ENCODE measurements around the gene ZDHHC17. TPM values are rescaled to one million over a fixed set of nuclear protein-coding genes. Genes with fewer than 3 reads are reported as not detected.

The ZDHHC17 gene
- total RNA-seq, 1 donor from 2014 or later = 26.8 TPM

- intact Hi-C loops (cut with DNase I) = no loop called here
- DNase-seq (ENCODE audit: low spot score) = no peak
Measured at GRCh38 chr12:76804435-76804976, 40.6 kb downstream of the ZDHHC17 start.

GRCh38 chr12:76810671-76811419, 46.9 kb downstream of the ZDHHC17 start:
- no peak for DNase-seq (ENCODE audit: low spot score)
- intact Hi-C loops (cut with DNase I) = no loop called here

DNA sequence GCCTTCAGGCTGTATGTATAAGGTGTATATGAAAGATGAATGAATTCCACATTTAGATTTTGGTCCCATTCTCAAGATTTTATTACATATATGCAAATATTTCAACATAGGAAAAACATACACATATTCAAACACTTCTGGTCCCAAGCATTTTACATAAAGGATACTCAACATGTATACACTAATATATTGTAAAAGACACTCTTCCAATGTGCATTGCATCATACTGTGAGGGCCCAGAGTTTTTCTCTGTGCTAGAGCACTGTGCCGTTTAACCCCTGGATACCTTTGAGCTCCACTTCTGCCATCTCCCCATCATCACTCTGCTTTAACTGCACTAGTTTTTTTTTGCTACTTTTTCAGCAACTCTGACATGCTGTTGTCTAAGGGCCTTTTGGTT, 48.1 kb downstream of the ZDHHC17 start:
- intact Hi-C loops (cut with DNase I) = no loop called here
- DNase-seq (ENCODE audit: low spot score) = no peak

GRCh38 chr12:76813265-76813664, 49.4 kb downstream of the ZDHHC17 start:
- intact Hi-C loops (cut with DNase I) = no loop called here
- no peak for DNase-seq (ENCODE audit: low spot score)

DNA sequence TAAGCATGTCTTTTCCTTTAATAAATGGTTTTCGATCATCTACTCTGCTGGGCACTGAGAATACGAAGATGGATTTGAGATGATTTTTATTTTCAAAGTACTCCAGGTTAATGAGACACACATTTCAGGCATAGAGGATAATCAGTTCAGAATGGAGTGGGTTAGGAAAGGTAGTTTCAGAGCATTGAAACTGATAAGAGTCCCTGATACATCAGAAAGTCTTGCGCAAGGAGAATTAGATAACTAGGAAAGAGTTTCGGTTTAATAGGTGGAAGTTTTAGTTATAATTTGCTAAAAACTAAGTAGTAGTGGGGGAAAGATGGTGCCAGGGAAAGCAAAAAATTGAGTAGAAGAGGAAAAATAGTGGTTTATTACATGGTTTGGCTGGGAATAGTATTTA, 50.1 kb downstream of the ZDHHC17 start:
- intact Hi-C loops (cut with DNase I) = no loop called here
- no peak for DNase-seq (ENCODE audit: low spot score)

GRCh38 chr12:76820888-76821482, 57.1 kb downstream of the ZDHHC17 start:
- DNase-seq (ENCODE audit: low spot score) = no peak
- intact Hi-C loops (cut with DNase I) = no loop called here

GRCh38 chr12:76830436-76830835, 66.5 kb downstream of the ZDHHC17 start:
- no peak for DNase-seq (ENCODE audit: low spot score)
- intact Hi-C loops (cut with DNase I) = no loop called here

DNA sequence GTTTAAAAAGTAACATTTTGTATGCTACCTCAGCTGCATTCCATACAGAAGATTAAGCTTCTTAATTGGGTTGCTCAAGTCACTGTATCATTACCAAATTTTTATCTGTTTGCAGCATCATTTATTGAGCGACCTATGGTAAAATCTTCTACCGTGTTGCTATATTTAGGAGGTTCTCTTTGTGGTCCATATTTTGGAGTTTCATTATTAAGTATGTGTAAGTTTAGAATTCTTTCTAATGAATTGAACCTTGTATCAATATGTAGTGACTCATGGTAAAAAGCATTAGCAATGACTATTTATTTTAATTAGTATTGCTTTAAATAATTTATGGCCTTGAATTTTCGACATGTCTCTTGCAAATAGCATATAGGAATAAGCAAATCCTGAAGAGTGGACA, 72.7 kb downstream of the ZDHHC17 start:
- no peak for DNase-seq (ENCODE audit: low spot score)
- intact Hi-C loops (cut with DNase I) = no loop called here

GRCh38 chr12:76847260-76847659, 83.3 kb downstream of the ZDHHC17 start:
- intact Hi-C loops (cut with DNase I) = no loop called here

GRCh38 chr12:76848132-76848531, 84.2 kb downstream of the ZDHHC17 start:
- DNase-seq (ENCODE audit: low spot score) = no peak
- intact Hi-C loops (cut with DNase I) = no loop called here

More at GRCh38 chr12:76847260-76847659, 83.3 kb downstream of the ZDHHC17 start:
- DNase-seq (ENCODE audit: low spot score) = no peak

- no peak for DNase-seq (ENCODE audit: low spot score)
- intact Hi-C loops (cut with DNase I) = no loop called here
Measured at GRCh38 chr12:76852106-76852505, 88.2 kb downstream of the ZDHHC17 start.

- no peak for DNase-seq (ENCODE audit: low spot score)
- intact Hi-C loops (cut with DNase I) = no loop called here
Measured at GRCh38 chr12:76855271-76855670, 91.4 kb downstream of the ZDHHC17 start.

GRCh38 chr12:76856018-76856644, 92.2 kb downstream of the ZDHHC17 start:
- intact Hi-C loops (cut with DNase I) = no loop called here

GRCh38 chr12:76859611-76860010, 95.7 kb downstream of the ZDHHC17 start:
- DNase-seq (ENCODE audit: low spot score) = no peak
- intact Hi-C loops (cut with DNase I) = no loop called here

More at GRCh38 chr12:76856018-76856644, 92.2 kb downstream of the ZDHHC17 start:
- DNase-seq (ENCODE audit: low spot score) = no peak

DNA sequence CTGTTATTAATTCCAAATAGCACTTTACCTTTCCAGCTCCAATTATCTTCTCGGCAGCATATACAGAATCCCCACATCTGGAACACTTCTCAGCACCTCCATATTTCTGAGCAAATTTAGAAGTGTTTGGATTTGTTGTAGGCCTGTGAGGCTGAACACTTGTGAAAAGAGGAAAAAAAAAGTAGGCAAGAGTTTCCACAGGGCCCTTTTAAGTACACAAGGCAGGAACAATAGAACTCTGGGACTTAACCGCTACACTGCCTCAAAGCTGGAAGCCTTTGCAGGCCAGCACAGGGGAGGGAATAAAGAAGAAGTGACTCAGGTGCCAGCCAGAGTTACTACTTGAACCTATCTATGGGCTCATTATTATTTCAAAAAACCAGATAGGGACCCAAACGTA, 96.3 kb downstream of the ZDHHC17 start:
- intact Hi-C loops (cut with DNase I) = no loop called here
- DNase-seq (ENCODE audit: low spot score) = no peak

DNA sequence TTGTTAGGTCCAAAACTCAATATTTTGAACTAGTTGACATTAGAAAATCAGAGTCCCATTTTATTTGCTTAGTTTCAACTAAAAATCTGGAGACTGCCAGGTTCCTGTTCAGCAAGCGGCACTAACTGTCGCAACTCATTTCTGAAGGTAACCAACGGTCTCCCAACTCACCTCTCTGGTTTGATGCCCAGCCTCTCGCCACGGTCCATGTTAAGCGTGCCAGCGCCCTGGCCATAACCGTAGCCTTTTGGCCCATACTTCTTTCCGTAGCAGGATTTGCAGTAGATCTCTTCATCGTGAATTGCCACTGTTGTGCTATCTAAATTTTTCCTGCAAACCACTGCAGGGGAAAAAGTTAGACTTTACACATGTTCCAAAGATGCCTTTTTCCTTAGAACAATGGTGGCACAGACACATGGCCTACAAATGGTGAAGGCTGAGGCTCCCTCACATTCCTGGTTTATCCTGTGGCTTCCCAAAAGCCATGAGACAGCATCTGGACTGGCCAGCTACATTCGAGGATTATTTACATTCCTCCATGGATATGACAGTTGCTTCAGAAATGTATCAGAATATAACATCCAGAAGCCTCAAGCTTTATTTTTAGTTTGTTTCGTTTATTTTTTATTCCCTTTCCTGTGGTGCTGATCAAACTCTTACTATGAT, 99.2 kb downstream of the ZDHHC17 start:
- intact Hi-C loops (cut with DNase I) = no loop called here
- no peak for DNase-seq (ENCODE audit: low spot score)

GRCh38 chr12:76863837-76864236, 99.9 kb downstream of the ZDHHC17 start:
- intact Hi-C loops (cut with DNase I) = no loop called here

DNA sequence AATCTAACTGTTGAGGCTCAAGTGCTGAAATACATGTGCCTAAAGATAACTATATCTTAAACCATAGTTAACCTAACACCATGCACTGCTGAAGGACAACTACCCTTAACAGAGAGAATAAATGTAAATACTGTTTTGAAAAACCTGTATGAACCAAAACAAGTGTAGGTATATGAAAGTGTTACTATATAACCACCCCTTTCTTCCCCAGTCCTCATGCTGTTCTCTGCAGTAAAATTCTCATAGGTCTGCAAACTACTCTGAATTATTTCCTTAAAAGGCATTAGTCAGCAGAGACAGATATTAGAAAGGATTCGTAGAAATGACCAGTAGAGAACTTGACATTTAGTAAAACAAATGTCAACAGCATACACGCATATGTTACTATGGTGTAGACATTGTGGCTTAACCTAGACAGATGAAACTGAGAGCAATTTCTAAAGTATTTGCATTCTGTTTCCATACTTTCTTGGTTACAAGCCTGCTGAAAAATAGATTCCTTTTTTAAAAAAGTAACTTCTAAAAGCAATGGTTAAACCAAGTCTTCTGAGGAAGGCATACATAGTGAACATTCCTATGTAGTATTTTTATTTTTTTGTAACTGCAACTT, 101.0 kb downstream of the ZDHHC17 start:
- intact Hi-C loops (cut with DNase I) = no loop called here
- no peak for DNase-seq (ENCODE audit: low spot score)

More at GRCh38 chr12:76863837-76864236, 99.9 kb downstream of the ZDHHC17 start:
- DNase-seq (ENCODE audit: low spot score) = no peak

GRCh38 chr12:76866151-76866567, 102.2 kb downstream of the ZDHHC17 start:
- DNase-seq (ENCODE audit: low spot score) = no peak
- intact Hi-C loops (cut with DNase I) = no loop called here

DNA sequence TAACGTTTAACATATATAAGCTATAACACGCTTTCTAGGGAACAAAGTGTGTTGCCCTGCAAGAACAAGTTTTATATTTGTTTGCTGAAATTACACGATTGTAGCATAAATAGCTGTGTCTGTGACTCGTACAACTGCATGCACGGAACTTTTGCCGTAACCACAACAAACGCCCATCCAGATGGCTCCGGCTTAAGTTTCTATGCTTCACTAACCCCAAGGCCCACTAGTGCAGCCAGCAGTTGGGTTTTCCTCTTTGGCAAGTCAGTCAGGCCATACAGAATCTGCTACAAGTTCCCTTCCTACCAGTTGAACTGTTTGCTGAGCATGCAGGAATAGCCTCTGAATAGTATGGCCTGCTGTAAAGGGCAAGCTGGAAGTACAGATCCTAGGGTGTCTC, 102.8 kb downstream of the ZDHHC17 start:
- intact Hi-C loops (cut with DNase I) = no loop called here

More for the DNA sequence above, 102.8 kb downstream of the ZDHHC17 start:
- no peak for DNase-seq (ENCODE audit: low spot score)
